Activated CD8-positive, alpha-beta memory T cell treated with anti-CD3 and anti-CD28 coated beads for 4 hours (primary cell): ENCODE data around the gene SMARCC1.
A peak's percentile ranks its signal among the peaks of the same experiment; 100 is the strongest.
"Not testable (repeated sequence)": the region's sequence is repeated elsewhere in the genome, so short reads cannot be mapped to it uniquely, and the experiment has no call there.

ENCODE experiments used
- DNase-seq, 2 donors: peaks; one replicate each; pipeline ENCODE4 v3.0.0-alpha.2; 2020; ENCODE audit warnings: low read depth in 2 of 2

Gene SMARCC1

GRCh38 chr3:47781685-47782445 lies at the start of gene SMARCC1:
Gene SMARCC1 (minus strand): TSS chr3:47781893. CDS start chr3:47781797, 96 bp downstream.
- peak; percentile 93 for DNase-seq

- not testable (repeated sequence) for DNase-seq
Observed at GRCh38 chr3:47829482-47829881, 47.8 kb upstream of the SMARCC1 start.

- DNase-seq: no peak
Observed at GRCh38 chr3:47825590-47825989, 43.9 kb upstream of the SMARCC1 start.

- peak; percentile 47 to 54 for DNase-seq
Observed at GRCh38 chr3:47824541-47825473, 43.1 kb upstream of the SMARCC1 start.

- DNase-seq: no peak
Observed at GRCh38 chr3:47817609-47818008, 35.9 kb upstream of the SMARCC1 start.

- DNase-seq: no peak
Observed at GRCh38 chr3:47813551-47814177, 32.0 kb upstream of the SMARCC1 start.

- DNase-seq: no peak
Observed at GRCh38 chr3:47804577-47804976, 22.9 kb upstream of the SMARCC1 start.

- no peak for DNase-seq
Observed at GRCh38 chr3:47803480-47804025, 21.9 kb upstream of the SMARCC1 start.

- DNase-seq: peak; percentile 67 to 70
Observed at GRCh38 chr3:47802734-47803479, 21.2 kb upstream of the SMARCC1 start, which contains the start of gene DHX30. Gene DHX30 (plus strand): TSS chr3:47803138. CDS start chr3:47810684, 7,546 bp downstream.

GRCh38 chr3:47799733-47800132 lies 18.0 kb upstream of the SMARCC1 start:
- DNase-seq: no peak

- DNase-seq: no peak
Observed at GRCh38 chr3:47794544-47794943, 12.9 kb upstream of the SMARCC1 start.

GRCh38 chr3:47792699-47793098 lies 11.0 kb upstream of the SMARCC1 start:
- no peak for DNase-seq

- DNase-seq: no peak
Observed at GRCh38 chr3:47791193-47791855, 9.6 kb upstream of the SMARCC1 start.

GRCh38 chr3:47783673-47784072 lies 2.0 kb upstream of the SMARCC1 start:
- DNase-seq: no peak

- DNase-seq: no peak
Observed at GRCh38 chr3:47782446-47783308, 984 bp upstream of the SMARCC1 start.

GRCh38 chr3:47780741-47781684 lies 680 bp downstream of the SMARCC1 start:
- peak; percentile 35 to 51 for DNase-seq

GRCh38 chr3:47778746-47779145 lies 2.9 kb downstream of the SMARCC1 start:
- DNase-seq: no peak

- no peak for DNase-seq
Observed at GRCh38 chr3:47772788-47773187, 8.9 kb downstream of the SMARCC1 start.
